Measurements from ENCODE around the gene CCDC97.

The CCDC97 gene

DNA sequence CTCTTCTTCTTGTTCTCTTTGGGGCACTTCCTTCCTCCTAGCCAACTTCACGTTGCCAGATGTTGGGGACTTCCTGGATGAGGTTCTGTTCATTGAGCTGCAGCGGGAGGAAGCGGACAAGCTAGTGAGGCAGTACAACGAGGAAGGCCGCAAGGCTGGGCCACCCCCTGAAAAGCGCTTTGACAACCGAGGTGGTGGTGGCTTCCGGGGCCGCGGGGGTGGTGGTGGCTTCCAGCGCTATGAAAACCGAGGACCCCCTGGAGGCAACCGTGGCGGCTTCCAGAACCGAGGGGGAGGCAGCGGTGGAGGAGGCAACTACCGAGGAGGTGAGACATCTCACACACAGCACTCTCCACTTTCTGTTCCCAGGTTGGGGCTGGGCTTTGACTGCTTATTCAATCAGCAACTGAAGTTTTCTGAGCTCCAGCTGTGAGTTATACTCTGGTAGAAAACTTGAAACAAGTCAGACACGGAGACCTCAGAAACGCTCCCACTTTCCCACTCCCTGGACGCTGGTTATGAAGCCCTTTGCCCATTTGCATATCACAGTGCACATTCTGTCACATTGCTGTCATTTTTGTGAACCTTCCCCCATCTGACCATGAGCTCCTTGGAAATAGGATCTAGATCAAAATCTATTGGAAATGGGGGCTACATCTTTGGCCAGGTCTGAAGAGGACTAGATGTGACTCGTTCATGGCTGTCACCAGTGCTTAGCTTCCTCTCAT, 7.2 kb upstream of the CCDC97 start:
- Histone ChIP-seq H3K27me3 (ENCODE audit: low read depth, low read length) (no peaks in the 10 kb centered on the region), H4K20me1 (ENCODE audit: insufficient read depth, low read length) (no peaks in the 10 kb centered on the region), H3K9me3 (ENCODE audit: insufficient read depth, low read length) (no peaks in the 10 kb centered on the region), H3K4me3 (ENCODE audit: low read length) (no peak overlapping the region), H2AFZ (ENCODE audit: low read depth, low read length) (no peak overlapping the region), H3K4me2 (ENCODE audit: low read length) (no peak overlapping the region), H3K27ac (ENCODE audit: low read length) (no peak overlapping the region), H3K4me1 (ENCODE audit: low read length) (peaks cover 20% of the 10 kb centered on the region), H3K9ac (ENCODE audit: low read length) (no peak overlapping the region), H3K36me3 (replicated peaks; ENCODE audit: low read depth, low read length) (peaks cover 93% of the 10 kb centered on the region), H3K79me2 (ENCODE audit: low read length) (peaks cover 23% of the 10 kb centered on the region)
- TF ChIP-seq EZH2phosphoT487 (IDR thresholded peaks at IDR 0.05; ENCODE audit: low read depth), result no peak

DNA sequence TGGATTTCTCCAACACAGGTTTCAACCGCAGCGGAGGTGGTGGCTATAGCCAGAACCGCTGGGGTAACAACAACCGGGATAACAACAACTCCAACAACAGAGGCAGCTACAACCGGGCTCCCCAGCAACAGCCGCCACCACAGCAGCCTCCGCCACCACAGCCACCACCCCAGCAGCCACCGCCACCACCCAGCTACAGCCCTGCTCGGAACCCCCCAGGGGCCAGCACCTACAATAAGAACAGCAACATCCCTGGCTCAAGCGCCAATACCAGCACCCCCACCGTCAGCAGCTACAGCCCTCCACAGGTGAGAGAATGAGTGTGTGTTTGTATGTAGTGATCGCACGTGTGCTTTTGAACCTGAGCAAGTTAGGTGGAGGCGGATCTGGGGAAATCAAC, 6.0 kb upstream of the CCDC97 start:
- Histone ChIP-seq H3K4me2 (ENCODE audit: low read length) (no peak overlapping the region), H4K20me1 (ENCODE audit: insufficient read depth, low read length) (no peaks in the 10 kb centered on the region), H3K79me2 (ENCODE audit: low read length) (peaks cover 12% of the 10 kb centered on the region), H3K9me3 (ENCODE audit: insufficient read depth, low read length) (no peaks in the 10 kb centered on the region), H3K9ac (ENCODE audit: low read length) (no peak overlapping the region), H3K27me3 (ENCODE audit: low read depth, low read length) (no peaks in the 10 kb centered on the region), H3K27ac (ENCODE audit: low read length) (no peak overlapping the region), H3K4me1 (ENCODE audit: low read length) (peaks cover 19% of the 10 kb centered on the region), H3K36me3 (replicated peaks; ENCODE audit: low read depth, low read length) (peaks cover 85% of the 10 kb centered on the region), H2AFZ (ENCODE audit: low read depth, low read length) (no peak overlapping the region), H3K4me3 (ENCODE audit: low read length) (no peak overlapping the region)
- TF ChIP-seq, protein P1, sequence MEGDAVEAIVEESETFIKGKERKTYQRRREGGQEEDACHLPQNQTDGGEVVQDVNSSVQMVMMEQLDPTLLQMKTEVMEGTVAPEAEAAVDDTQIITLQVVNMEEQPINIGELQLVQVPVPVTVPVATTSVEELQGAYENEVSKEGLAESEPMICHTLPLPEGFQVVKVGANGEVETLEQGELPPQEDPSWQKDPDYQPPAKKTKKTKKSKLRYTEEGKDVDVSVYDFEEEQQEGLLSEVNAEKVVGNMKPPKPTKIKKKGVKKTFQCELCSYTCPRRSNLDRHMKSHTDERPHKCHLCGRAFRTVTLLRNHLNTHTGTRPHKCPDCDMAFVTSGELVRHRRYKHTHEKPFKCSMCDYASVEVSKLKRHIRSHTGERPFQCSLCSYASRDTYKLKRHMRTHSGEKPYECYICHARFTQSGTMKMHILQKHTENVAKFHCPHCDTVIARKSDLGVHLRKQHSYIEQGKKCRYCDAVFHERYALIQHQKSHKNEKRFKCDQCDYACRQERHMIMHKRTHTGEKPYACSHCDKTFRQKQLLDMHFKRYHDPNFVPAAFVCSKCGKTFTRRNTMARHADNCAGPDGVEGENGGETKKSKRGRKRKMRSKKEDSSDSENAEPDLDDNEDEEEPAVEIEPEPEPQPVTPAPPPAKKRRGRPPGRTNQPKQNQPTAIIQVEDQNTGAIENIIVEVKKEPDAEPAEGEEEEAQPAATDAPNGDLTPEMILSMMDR (IDR thresholded peaks at IDR 0.05; ENCODE audit: low read depth, low read length), result no peak
- no peak for TF ChIP-seq EZH2phosphoT487 (IDR thresholded peaks at IDR 0.05; ENCODE audit: low read depth)

DNA sequence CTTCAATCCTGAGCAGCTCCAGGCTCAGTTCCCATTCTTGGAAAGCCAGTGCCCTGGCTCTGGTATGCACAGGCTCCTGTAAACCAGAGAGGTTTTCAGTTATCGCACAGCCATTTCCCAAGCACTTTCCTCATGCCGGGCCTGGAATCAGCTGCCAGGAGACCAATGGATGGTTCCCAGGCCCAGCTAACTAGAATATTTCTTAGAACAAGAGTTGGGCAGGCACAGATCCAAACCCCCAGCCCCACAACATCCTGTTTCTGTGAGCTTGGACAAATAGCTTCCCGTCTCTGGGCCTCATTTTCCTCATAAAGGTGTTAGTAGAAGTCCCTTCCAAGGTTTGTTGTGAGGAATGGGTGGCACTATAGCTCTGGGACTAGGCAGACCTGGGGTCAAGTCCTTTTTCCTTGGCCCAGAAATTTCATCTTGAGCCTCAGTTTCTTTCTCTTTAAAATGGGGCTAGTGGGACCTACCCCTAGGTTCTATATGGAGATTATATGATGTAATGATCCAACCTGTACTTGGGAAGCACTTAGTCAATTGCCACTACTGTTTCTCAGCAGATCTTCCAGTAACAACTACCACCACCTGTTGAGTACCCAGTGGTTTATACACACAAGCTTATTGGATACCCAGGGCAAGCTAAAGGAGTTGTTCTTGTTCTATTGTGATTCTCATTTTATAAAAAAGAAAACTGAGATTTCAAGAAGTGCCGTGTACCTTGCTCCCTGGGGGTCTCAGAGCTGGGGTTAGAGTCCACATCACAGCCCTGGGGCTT, 5.1 kb upstream of the CCDC97 start:
- TF ChIP-seq, protein P1 (IDR thresholded peaks at IDR 0.05; ENCODE audit: low read depth, low read length), result no peak
- no peak for TF ChIP-seq EZH2phosphoT487 (IDR thresholded peaks at IDR 0.05; ENCODE audit: low read depth)
- Histone ChIP-seq H3K4me3 (ENCODE audit: low read length) (no peak overlapping the region), H3K27me3 (ENCODE audit: low read depth, low read length) (no peaks in the 10 kb centered on the region), H3K9me3 (ENCODE audit: insufficient read depth, low read length) (no peaks in the 10 kb centered on the region), H3K4me1 (ENCODE audit: low read length) (peaks cover 24% of the 10 kb centered on the region), H4K20me1 (ENCODE audit: insufficient read depth, low read length) (no peaks in the 10 kb centered on the region), H3K9ac (ENCODE audit: low read length) (no peak overlapping the region), H3K27ac (ENCODE audit: low read length) (no peak overlapping the region), H2AFZ (ENCODE audit: low read depth, low read length) (no peak overlapping the region), H3K79me2 (ENCODE audit: low read length) (peaks cover 8% of the 10 kb centered on the region; the same call in 1 of the 2 replicates), H3K36me3 (replicated peaks; ENCODE audit: low read depth, low read length) (peaks cover 76% of the 10 kb centered on the region), H3K4me2 (ENCODE audit: low read length) (no peak overlapping the region)

DNA sequence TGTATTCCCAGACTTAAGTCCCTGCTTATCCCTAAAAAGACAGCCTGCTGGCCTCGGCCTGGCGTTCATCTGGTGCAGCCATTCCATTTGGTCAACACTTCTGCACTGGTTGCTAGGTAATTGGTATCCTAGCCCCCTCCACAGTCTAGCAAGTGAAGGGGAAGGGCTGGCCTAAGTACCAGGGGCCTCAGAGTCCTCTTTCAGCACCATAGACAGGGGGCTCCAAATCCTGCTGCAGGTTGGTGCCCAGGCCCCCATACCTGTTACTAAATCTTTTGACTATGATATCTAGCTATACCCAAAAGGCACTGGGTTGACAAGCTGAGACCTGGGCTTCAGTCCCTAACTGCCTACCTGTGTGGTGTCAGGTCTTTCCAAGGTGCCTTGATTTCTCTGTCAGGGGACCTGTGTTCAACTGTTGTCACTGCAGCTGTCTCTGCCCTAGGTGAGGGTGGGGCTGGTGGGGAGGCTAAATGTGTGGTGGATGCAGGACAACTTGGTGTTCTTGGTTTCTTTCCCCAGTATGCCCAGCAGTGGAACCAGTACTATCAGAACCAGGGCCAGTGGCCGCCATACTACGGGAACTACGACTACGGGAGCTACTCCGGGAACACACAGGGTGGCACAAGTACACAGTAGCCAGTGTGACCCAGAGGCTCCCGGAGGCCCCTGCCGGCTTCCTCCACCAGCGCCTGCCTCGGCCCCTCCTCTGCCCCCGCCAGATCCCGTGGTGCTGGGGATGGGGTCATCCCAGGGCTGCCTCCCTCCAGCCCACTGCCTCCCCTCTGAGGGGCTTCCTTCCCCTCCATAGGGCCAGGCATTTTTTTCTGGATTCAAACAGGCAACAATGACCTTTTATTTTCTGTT, 3.8 kb upstream of the CCDC97 start:
- Histone ChIP-seq H3K9me3 (ENCODE audit: insufficient read depth, low read length) (no peaks in the 10 kb centered on the region), H3K9ac (ENCODE audit: low read length) (no peak overlapping the region), H2AFZ (ENCODE audit: low read depth, low read length) (no peak overlapping the region), H3K79me2 (ENCODE audit: low read length) (peaks cover 14% of the 10 kb centered on the region), H3K4me1 (ENCODE audit: low read length) (peaks cover 26% of the 10 kb centered on the region), H3K27me3 (ENCODE audit: low read depth, low read length) (no peaks in the 10 kb centered on the region), H3K27ac (ENCODE audit: low read length) (0 out of 2 replicates have a peak overlapping the region, but pooled peaks have one; percentile 84), H4K20me1 (ENCODE audit: insufficient read depth, low read length) (no peaks in the 10 kb centered on the region), H3K36me3 (replicated peaks; ENCODE audit: low read depth, low read length) (peaks cover 63% of the 10 kb centered on the region), H3K4me3 (ENCODE audit: low read length) (no peak overlapping the region), H3K4me2 (ENCODE audit: low read length) (no peak overlapping the region)
- TF ChIP-seq EZH2phosphoT487 (IDR thresholded peaks at IDR 0.05; ENCODE audit: low read depth), result no peak
- TF ChIP-seq, protein P1 (IDR thresholded peaks at IDR 0.05; ENCODE audit: low read depth, low read length), result no peak

Measured in OCI-LY3 (cell line).